Measurements from ENCODE around the gene PSG5. TPM values are rescaled to one million over a fixed set of nuclear protein-coding genes. Genes with fewer than 3 reads are reported as not detected.
"Not testable (repeated sequence)": the region's sequence is repeated elsewhere in the genome, so short reads cannot be mapped to it uniquely, and the experiment has no call there.

PSG5 gene
- total and polyA plus RNA-seq, 2 experiments from 2014 or later: 534 to 1,019 TPM

DNA sequence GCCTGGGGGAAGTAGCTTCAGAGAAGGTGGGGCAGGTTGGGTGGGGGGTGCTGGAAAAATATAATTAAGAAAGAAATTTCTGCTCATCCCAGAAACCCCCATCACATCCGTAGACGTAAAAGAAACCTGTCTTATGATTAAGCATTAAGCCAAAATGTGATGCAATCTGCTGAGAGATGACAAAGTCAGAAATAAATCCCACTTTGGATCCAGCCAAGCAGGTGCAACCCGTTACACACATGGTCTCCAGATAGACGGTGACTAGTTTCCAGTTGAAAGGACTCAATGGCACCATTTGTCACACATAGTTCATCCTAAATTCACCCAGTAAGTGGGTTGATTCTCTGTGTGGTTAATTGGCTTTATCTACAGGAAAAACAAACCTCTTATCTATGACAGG is 34.1 kb downstream of the PSG5 start:
- in situ Hi-C loops (cut with MboI): no loop called here
- no peaks in the 10 kb centered on the region for H3K9me2 ChIP-seq (ENCODE audit: insufficient read depth)
- no peaks in the 10 kb centered on the region for H3K9me3 ChIP-seq (ENCODE audit: low read depth)
- H2AFZ ChIP-seq: no peak overlapping the region
- DNase-seq: no peak
- 82 to 84% methylated on average over 4 of the region's 4 CpGs for WGBS, 2 experiments (ENCODE audit: low coverage in 1 of 2, low lambda C conversion rate in 2 of 2, missing lambda C conversion rate in 2 of 2)
- H3F3A ChIP-seq (ENCODE audit: insufficient read depth): peaks cover 22% of the 10 kb centered on the region; the same call in 1 of the 2 replicates
- TF ChIP-seq EZH2phosphoT487 (IDR thresholded peaks at IDR 0.05; ENCODE audit: insufficient read depth, low read depth) (no peak), EZH2 (IDR thresholded peaks at IDR 0.05; ENCODE audit: insufficient read depth, poor library complexity, severe bottlenecking) (no peak)
- no peaks in the 10 kb centered on the region for H3K79me2 ChIP-seq (ENCODE audit: insufficient read depth)
- no peak overlapping the region for H3K27ac ChIP-seq
- H3K4me2 ChIP-seq (ENCODE audit: unreplicated experiment): no peak overlapping the region
- no peaks in the 10 kb centered on the region for H4K20me1 ChIP-seq (ENCODE audit: insufficient read depth)
- H3K27me3 ChIP-seq (replicated peaks; ENCODE audit: insufficient read depth): no peaks in the 10 kb centered on the region
- peaks cover 16% of the 10 kb centered on the region for H3K4me1 ChIP-seq (ENCODE audit: insufficient read depth)
- H3K4me3 ChIP-seq: no peak overlapping the region
- H3K36me3 ChIP-seq (ENCODE audit: low read depth): no peaks in the 10 kb centered on the region
- no peak overlapping the region for H3K9ac ChIP-seq

DNA sequence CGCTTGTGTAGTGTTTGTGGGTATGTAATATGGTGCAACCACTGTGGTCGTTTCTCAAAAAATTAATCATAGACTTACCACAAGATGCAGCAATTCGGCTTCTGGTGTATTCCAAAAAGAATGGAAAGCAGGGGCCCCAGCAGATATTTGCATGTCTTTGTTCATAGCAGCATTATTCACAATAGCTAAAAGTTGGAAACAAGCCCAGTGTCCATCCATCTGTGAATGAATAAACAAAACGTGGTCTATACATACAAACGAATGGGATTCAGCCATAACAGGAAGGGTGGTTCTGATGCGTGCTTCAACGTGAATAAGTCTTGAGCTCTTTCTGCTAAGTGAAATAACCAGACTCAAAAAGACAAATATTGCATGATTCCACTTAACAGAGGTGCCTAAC is 36.5 kb downstream of the PSG5 start:
- H3K36me3 ChIP-seq (ENCODE audit: low read depth); H3K4me3 ChIP-seq; H3K27ac ChIP-seq; in situ Hi-C loops (cut with MboI); H3K9me3 ChIP-seq (ENCODE audit: low read depth); H2AFZ ChIP-seq; H3K79me2 ChIP-seq (ENCODE audit: insufficient read depth); H3K27me3 ChIP-seq (replicated peaks; ENCODE audit: insufficient read depth); H4K20me1 ChIP-seq (ENCODE audit: insufficient read depth); DNase-seq; H3K4me2 ChIP-seq (ENCODE audit: unreplicated experiment); H3K9ac ChIP-seq; H3K9me2 ChIP-seq (ENCODE audit: insufficient read depth): not testable (repeated sequence)
- 79 to 86% methylated on average over 7 of the region's 7 CpGs for WGBS, 2 experiments (ENCODE audit: low coverage in 1 of 2, low lambda C conversion rate in 2 of 2, missing lambda C conversion rate in 2 of 2)
- Histone ChIP-seq H3K4me1 (ENCODE audit: insufficient read depth) (peaks cover 16% of the 10 kb centered on the region), H3F3A (ENCODE audit: insufficient read depth) (peaks cover 22% of the 10 kb centered on the region; the same call in 1 of the 2 replicates)

- Histone ChIP-seq H3K4me1 (ENCODE audit: insufficient read depth) (peaks cover 16% of the 10 kb centered on the region), H2AFZ (no peak overlapping the region), H3F3A (ENCODE audit: insufficient read depth) (peaks cover 22% of the 10 kb centered on the region; the same call in 1 of the 2 replicates), H3K79me2 (ENCODE audit: insufficient read depth) (no peaks in the 10 kb centered on the region), H4K20me1 (ENCODE audit: insufficient read depth) (no peaks in the 10 kb centered on the region), H3K9me2 (ENCODE audit: insufficient read depth) (no peaks in the 10 kb centered on the region), H3K27me3 (replicated peaks; ENCODE audit: insufficient read depth) (no peaks in the 10 kb centered on the region), H3K4me3 (no peak overlapping the region), H3K27ac (peak overlapping the region; percentile 3), H3K36me3 (ENCODE audit: low read depth) (no peaks in the 10 kb centered on the region), H3K9ac (no peak overlapping the region), H3K9me3 (ENCODE audit: low read depth) (no peaks in the 10 kb centered on the region), H3K4me2 (ENCODE audit: unreplicated experiment) (no peak overlapping the region)
- 14 to 21% methylated on average over 1 of the region's 1 CpG for WGBS, 2 experiments (ENCODE audit: low coverage in 1 of 2, low lambda C conversion rate in 2 of 2, missing lambda C conversion rate in 2 of 2)
- DNase-seq: peak; percentile 83
- TF ChIP-seq EZH2phosphoT487 (IDR thresholded peaks at IDR 0.05; ENCODE audit: insufficient read depth, low read depth): no peak
- in situ Hi-C loops (cut with MboI): no loop called here
Observed at GRCh38 chr19:43148233-43148632, 38.1 kb downstream of the PSG5 start.

DNA sequence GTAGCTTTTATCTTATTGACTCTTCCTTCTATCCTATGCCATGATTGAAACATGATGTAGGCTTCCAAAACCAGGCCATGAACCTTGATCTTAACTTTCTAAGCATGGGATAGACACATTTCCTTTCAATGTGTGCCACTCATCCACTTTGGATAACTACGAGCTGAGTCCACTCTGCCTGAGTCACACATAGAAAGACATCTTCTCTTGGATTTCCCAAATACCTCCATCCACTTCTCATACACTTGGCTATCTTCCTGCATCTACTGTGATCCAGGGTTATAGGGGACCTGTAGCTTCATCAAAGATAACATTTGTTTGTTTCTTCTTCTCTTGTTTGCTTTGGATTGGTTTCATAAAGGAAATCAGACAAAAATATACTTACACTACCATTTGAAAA is 44.6 kb downstream of the PSG5 start:
- H3K9me2 ChIP-seq (ENCODE audit: insufficient read depth); in situ Hi-C loops (cut with MboI); H3K36me3 ChIP-seq (ENCODE audit: low read depth); H3K79me2 ChIP-seq (ENCODE audit: insufficient read depth); H3K4me3 ChIP-seq; H3K9ac ChIP-seq; H4K20me1 ChIP-seq (ENCODE audit: insufficient read depth); H3K27me3 ChIP-seq (replicated peaks; ENCODE audit: insufficient read depth); H3K9me3 ChIP-seq (ENCODE audit: low read depth): not testable (repeated sequence)
- peak; percentile 80 for DNase-seq
- H3K27ac ChIP-seq: peak overlapping the region; percentile 50
- peak overlapping the region; percentile 25; the same call in 1 of the 2 replicates for H2AFZ ChIP-seq
- WGBS, 2 experiments (ENCODE audit: low coverage in 1 of 2, low lambda C conversion rate in 2 of 2, missing lambda C conversion rate in 2 of 2): 6 to 13% methylated on average over 1 of the region's 1 CpG
- H3K4me2 ChIP-seq (ENCODE audit: unreplicated experiment): peak overlapping the region; percentile 33
- peaks cover 21% of the 10 kb centered on the region for H3F3A ChIP-seq (ENCODE audit: insufficient read depth)
- H3K4me1 ChIP-seq (ENCODE audit: insufficient read depth): peaks cover 20% of the 10 kb centered on the region

DNA sequence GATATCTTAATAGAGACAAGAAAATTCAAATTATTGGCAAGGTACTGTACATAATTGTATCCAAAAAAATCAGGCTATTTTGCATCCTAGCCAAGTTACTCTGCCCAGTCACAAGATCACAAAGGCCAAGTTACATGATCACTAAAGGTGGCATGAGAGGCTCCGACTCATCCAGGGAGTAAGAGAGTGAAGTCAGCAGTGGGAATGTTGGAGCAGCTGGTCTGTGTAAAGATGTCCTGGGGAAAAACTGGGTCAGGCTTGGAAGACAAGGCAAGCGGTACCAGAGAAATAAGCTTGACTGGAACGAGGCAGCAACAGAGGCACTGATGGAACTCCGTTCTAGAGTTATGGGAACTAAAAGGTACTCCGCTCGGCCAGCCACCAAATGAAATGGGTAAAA is 53.6 kb downstream of the PSG5 start:
- no peaks in the 10 kb centered on the region for H4K20me1 ChIP-seq (ENCODE audit: insufficient read depth)
- no peaks in the 10 kb centered on the region for H3K79me2 ChIP-seq (ENCODE audit: insufficient read depth)
- no peak overlapping the region for H2AFZ ChIP-seq
- no peaks in the 10 kb centered on the region for H3K9me2 ChIP-seq (ENCODE audit: insufficient read depth)
- no peaks in the 10 kb centered on the region for H3K27me3 ChIP-seq (replicated peaks; ENCODE audit: insufficient read depth)
- H3K4me1 ChIP-seq (ENCODE audit: insufficient read depth): peaks cover 18% of the 10 kb centered on the region
- 0 out of 2 replicates have a peak overlapping the region, but pooled peaks have one; percentile 9 for H3K27ac ChIP-seq
- no peaks in the 10 kb centered on the region for H3K9me3 ChIP-seq (ENCODE audit: low read depth)
- 77 to 82% methylated on average over 6 of the region's 6 CpGs for WGBS, 2 experiments (ENCODE audit: low coverage in 1 of 2, low lambda C conversion rate in 2 of 2, missing lambda C conversion rate in 2 of 2)
- in situ Hi-C loops (cut with MboI): no loop called here
- peaks cover 11% of the 10 kb centered on the region for H3F3A ChIP-seq (ENCODE audit: insufficient read depth)
- no peak overlapping the region for H3K4me3 ChIP-seq
- peak; percentile 70 for DNase-seq
- no peaks in the 10 kb centered on the region for H3K36me3 ChIP-seq (ENCODE audit: low read depth)
- H3K9ac ChIP-seq: no peak overlapping the region
- TF ChIP-seq EZH2phosphoT487 (IDR thresholded peaks at IDR 0.05; ENCODE audit: insufficient read depth, low read depth) (no peak), EZH2 (IDR thresholded peaks at IDR 0.05; ENCODE audit: insufficient read depth, poor library complexity, severe bottlenecking) (no peak)
- no peak overlapping the region for H3K4me2 ChIP-seq (ENCODE audit: unreplicated experiment)

DNA sequence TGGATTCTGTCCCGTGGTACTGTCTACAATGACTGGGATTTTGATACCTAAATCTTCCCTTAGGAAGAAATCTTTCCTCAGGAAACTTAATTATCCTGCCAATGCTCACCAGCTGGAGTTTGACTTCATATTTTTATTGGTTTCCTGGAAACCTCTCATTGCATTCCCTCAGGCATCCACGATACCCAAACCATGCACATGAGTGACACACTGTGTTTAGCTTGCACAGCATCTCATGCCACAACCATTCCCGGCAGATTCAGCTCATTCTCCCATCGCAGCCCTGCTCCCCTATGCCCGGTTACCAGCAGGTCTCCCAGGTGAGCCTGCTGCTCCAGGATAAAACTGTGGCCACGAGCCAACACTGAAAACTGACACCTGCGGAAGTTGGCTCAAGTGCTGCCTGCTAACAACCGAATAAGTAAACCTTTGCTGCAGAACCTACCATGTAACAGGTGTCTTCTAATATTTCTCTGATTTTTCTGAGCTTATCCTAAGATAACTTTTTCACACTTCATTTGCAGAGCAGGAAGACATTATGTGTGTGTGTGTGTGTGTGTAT is 55.0 kb downstream of the PSG5 start:
- peaks cover 29% of the 10 kb centered on the region for H3K4me1 ChIP-seq (ENCODE audit: insufficient read depth)
- H4K20me1 ChIP-seq (ENCODE audit: insufficient read depth); DNase-seq; H3K36me3 ChIP-seq (ENCODE audit: low read depth); H3K9me3 ChIP-seq (ENCODE audit: low read depth); H3K9ac ChIP-seq; H3K79me2 ChIP-seq (ENCODE audit: insufficient read depth); H3K4me2 ChIP-seq (ENCODE audit: unreplicated experiment); in situ Hi-C loops (cut with MboI); H3K9me2 ChIP-seq (ENCODE audit: insufficient read depth); H3K4me3 ChIP-seq; H3K27me3 ChIP-seq (replicated peaks; ENCODE audit: insufficient read depth); H3K27ac ChIP-seq; H2AFZ ChIP-seq: not testable (repeated sequence)
- peaks cover 22% of the 10 kb centered on the region for H3F3A ChIP-seq (ENCODE audit: insufficient read depth)
- WGBS, 2 experiments (ENCODE audit: low coverage in 1 of 2, low lambda C conversion rate in 2 of 2, missing lambda C conversion rate in 2 of 2): 70 to 84% methylated on average over 8 of the region's 8 CpGs

- peaks cover 32% of the 10 kb centered on the region for H3K4me1 ChIP-seq (ENCODE audit: insufficient read depth)
- H3K36me3 ChIP-seq (ENCODE audit: low read depth); DNase-seq; H3K9me3 ChIP-seq (ENCODE audit: low read depth); H3K9ac ChIP-seq; H2AFZ ChIP-seq; H4K20me1 ChIP-seq (ENCODE audit: insufficient read depth); H3K4me2 ChIP-seq (ENCODE audit: unreplicated experiment); H3K4me3 ChIP-seq; H3K9me2 ChIP-seq (ENCODE audit: insufficient read depth); H3K79me2 ChIP-seq (ENCODE audit: insufficient read depth); H3K27me3 ChIP-seq (replicated peaks; ENCODE audit: insufficient read depth); H3K27ac ChIP-seq; in situ Hi-C loops (cut with MboI): not testable (repeated sequence)
- 91 to 97% methylated on average over 7 of the region's 7 CpGs for WGBS, 2 experiments (ENCODE audit: low coverage in 1 of 2, low lambda C conversion rate in 2 of 2, missing lambda C conversion rate in 2 of 2)
- H3F3A ChIP-seq (ENCODE audit: insufficient read depth): peaks cover 34% of the 10 kb centered on the region
Observed at GRCh38 chr19:43129197-43129596, 57.1 kb downstream of the PSG5 start.
